ENCODE results near the gene PXK.
"Not testable (repeated sequence)": the region's sequence is repeated elsewhere in the genome, so short reads cannot be mapped to it uniquely, and the experiment has no call there.

Gene PXK

DNA sequence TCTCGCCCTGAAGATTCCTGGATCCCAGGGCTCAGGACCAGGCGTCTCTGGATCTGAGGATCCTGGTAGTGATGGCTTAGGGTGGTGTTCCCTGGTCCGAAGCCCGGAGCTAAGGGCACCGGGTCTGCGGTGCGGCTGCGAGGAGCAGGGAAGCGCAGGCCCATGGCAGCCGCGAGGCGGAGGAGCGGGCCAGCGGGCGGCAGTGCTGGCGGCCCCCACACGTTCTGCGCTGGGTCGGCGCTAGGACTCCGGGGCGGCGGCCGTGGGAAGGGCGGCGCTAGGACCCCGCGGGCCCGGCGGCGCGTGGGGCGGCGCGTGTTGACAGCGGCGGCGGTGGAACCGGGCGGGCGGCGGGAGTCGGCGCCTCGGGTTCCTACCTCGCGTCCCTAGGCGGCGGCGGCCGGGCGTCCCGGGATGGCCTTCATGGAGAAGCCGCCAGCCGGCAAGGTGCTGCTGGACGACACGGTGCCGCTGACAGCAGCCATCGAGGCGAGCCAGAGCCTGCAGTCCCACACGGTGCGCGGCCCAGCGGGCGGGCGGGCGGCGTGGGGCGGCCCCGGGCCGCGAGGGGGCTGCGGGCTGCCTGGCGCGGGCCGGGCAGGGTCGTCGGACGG is at the start of gene PXK:
Gene PXK (plus strand): TSS at position 318 of the 614 bp plus-strand sequence. CDS start 97 bp downstream, at position 415.
- DNase-seq (ENCODE audit: low spot score): peak; percentile 64

DNA sequence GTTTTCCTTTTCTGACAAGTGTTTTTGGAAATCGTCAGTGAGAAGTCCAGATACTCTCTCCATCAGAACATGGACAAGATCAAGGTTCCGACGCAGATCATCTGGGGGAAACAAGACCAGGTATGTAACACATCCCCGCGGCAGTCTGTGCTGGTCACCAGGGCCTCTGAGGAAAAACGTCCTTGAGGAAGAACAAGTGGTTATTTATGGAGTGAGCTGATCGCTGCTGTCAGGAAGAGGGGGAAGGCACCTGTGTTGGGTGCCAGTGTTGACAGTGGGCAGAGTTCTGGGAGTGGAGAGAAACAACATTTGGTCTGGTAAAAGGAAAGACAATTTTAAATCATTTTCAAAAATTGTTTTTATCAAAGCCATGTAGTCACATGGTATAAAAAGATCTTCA is 47.4 kb upstream of the PXK start:
- no peak for DNase-seq (ENCODE audit: low spot score)

GRCh38 chr3:58287354-58287753 is 45.3 kb upstream of the PXK start:
- DNase-seq (ENCODE audit: low spot score): no peak

DNA sequence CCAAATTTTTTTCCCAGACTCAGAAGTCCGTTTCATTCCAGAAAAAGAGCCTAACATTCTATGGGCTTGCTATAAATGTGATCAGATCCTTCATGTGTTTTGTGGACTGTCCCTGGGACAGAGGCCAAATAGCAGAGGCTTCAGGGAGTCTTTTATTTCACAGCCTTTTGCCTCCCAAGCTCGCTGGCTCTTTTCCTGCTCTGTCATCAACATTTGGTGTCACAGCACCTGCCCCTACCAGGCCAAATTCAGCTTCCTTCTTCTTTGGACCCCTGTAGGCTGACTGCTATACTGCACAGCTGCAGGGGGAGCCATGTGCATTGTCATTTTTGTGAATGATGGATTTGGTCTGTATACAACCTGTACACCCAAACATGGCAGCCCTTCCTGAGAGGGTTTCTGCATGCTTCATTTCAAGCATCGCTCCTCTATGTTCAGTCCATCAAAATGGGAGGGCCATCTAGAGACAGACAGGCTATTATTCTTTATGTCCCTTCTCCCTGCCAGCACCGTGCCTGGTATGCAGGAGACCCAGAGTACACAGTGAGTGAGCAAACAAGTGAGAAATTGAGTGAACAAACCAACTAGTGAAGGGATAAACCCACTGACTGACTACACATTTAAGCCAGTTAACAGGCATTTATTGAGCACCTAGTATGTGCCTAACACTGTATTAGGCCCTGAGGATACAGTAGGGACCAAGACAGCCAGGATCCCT is 44.5 kb upstream of the PXK start:
- no peak for DNase-seq (ENCODE audit: low spot score)

DNA sequence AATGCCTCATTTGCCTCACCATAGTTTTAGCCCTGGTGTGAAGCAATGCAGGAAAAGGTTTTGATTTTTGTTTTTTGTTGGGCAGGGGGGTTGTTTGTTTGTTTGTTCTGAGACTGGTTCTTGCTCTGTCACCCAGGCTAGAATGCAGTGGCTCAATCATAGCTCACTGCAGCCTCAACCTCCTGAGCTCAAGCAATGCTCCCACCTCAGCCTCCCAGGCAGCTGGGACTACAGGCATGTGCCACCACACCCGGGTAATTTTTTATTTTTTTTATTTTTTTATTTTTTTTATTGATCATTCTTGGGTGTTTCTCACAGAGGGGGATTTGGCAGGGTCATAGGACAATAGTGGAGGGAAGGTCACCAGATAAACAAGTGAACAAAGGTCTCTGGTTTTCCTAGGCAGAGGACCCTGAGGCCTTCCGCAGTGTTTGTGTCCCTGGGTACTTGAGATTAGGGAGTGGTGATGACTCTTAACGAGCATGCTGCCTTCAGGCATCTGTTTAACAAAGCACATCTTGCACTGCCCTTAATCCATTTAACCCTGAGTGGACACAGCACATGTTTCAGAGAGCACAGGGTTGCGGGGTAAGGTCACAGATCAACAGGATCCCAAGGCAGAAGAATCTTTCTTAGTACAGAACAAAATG is 43.6 kb upstream of the PXK start:
- not testable (repeated sequence) for DNase-seq (ENCODE audit: low spot score)

DNA sequence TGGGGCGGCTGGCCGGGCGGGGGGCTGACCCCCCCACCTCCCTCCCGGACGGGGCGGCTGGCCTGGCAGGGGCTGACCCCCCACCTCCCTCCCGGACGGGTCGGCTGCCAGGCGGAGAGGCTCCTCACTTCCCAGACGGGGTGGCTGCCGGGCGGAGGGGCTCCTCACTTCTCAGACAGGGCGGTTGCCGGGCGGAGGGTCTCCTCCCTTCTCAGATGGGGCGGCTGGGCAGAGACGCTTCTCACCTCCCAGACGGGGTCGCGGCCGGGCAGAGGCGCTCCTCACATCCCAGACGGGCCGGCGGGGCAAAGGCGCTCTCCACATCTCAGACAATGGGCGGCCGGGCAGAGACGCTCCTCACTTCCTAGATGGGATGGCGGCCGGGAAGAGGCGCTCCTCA is 42.2 kb upstream of the PXK start:
- not testable (repeated sequence) for DNase-seq (ENCODE audit: low spot score)

DNA sequence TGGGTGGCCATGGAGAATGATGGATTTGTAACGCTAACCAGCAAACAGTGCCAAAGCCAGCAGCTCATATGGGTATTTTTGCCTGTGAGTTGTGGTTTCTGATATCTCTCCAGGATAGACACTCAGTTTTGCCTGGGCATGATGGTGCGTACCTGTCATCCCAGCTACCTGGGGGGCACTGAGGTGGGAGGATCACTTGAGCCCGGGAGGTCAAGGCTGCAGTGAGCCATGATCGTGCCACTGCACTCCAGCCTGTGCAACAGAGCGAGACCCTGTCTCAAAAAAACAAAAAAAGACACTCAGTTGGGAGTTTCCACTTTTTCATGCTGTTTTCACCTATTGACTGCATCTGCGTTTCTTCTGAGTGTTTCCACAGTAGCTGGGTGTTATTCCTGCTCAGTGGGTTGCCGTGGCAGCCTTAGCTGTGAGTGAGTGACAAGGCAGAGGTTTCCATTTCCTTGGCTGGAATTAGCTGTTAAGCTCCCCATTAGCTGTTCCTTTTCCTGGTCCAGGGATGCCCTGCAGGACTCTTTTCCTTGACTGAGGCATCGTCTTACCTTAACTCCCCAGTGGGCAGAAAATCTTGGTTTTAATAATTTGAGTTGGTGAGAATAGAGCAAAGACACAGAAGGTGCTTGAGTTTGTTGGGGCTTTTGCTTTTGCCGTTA is 40.9 kb upstream of the PXK start:
- no peak for DNase-seq (ENCODE audit: low spot score)

DNA sequence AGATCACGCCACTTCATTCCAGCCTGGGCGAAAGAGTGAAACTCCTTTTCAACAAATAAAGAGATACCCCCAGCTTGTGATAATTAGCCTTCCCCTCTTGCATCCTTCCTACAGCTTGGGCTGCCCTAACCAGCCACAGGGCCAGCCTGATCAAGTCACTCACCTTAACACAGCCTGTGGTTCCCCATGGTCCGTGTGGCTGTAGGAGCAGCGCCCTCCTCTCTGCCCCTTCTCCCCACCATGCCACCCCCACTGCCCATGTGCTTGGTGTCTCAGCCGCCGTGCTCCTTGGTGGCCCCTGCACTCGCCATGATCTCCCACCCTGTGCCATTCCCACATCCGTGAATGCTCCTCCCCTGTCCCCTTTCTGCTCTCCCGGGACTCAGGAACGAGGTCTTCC is 39.8 kb upstream of the PXK start:
- no peak for DNase-seq (ENCODE audit: low spot score)

DNA sequence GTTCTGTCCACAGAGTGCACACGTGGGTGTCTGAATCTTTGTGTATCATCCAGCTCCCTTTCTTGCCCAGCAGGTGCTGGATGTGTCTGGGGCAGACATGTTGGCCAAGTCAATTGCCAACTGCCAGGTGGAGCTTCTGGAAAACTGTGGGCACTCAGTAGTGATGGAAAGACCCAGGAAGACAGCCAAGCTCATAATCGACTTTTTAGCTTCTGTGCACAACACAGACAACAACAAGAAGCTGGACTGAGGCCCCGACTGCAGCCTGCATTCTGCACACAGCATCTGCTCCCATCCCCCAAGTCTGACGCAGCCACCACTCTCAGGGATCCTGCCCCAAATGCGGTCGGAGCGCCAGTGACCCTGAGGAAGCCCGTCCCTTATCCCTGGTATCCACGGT is 39.2 kb upstream of the PXK start:
- DNase-seq (ENCODE audit: low spot score): no peak

- DNase-seq (ENCODE audit: low spot score): no peak
Measured at GRCh38 chr3:58296269-58296668, 36.4 kb upstream of the PXK start.

DNA sequence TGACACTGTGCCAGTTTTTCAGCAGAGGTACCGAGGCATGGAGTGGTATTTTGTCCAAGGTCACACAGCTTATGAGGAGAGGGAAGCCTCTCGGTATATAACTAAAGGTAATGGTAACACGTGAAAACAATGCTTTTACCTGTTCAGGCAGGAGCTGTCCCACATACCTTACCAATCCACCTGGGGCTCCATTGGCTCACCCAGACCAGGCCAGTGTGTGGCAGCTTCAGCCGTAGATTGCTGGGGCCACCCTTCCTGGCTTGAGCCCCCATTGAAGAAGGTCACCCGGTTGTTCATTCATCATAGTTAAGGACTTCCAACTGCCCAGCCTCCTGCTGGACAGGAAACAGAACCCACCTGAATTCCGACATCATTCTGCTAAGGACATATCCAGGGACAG is 35.8 kb upstream of the PXK start:
- DNase-seq (ENCODE audit: low spot score): no peak

DNA sequence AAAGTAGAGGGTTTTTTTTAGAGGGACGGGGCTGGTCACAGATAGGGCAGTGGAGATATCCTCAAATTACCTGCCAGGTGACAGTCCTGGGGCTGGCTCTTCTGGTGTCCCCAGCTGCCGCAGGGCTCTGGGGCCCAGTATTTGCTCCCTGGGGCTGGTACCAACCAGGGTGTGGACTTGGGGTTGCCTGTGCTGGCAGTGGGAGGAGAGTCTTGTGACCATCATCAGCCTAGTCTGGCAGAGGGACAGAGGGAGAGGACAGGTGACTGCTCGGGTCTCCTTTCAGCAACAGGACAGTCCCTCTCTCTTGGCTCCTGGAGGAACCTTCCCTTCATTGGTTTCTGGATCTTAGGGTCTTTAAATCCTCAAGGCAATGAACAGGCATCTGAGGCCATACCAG is 34.5 kb upstream of the PXK start:
- DNase-seq (ENCODE audit: low spot score): no peak

GRCh38 chr3:58299075-58299474 is 33.6 kb upstream of the PXK start:
- DNase-seq (ENCODE audit: low spot score): no peak

- peak; percentile 67 for DNase-seq (ENCODE audit: low spot score)
Measured at GRCh38 chr3:58299839-58300516, 32.7 kb upstream of the PXK start.

GRCh38 chr3:58305882-58306711 is 26.6 kb upstream of the PXK start, which contains the start of the genes HTD2 and RPP14:
TSS of gene HTD2 (plus strand) at chr3:58306520. CDS start at chr3:58317614, 11,094 bp downstream.
TSS of gene RPP14 (plus strand) at chr3:58306245. CDS start at chr3:58310330, 4,085 bp downstream.
- peak; percentile 92 for DNase-seq (ENCODE audit: low spot score)

GRCh38 chr3:58307639-58308215 is 25.0 kb upstream of the PXK start:
- DNase-seq (ENCODE audit: low spot score): peak; percentile 63

GRCh38 chr3:58308728-58309127 is 24.0 kb upstream of the PXK start:
- no peak for DNase-seq (ENCODE audit: low spot score)

GRCh38 chr3:58317811-58318210 is 14.9 kb upstream of the PXK start:
- DNase-seq (ENCODE audit: low spot score): no peak

DNA sequence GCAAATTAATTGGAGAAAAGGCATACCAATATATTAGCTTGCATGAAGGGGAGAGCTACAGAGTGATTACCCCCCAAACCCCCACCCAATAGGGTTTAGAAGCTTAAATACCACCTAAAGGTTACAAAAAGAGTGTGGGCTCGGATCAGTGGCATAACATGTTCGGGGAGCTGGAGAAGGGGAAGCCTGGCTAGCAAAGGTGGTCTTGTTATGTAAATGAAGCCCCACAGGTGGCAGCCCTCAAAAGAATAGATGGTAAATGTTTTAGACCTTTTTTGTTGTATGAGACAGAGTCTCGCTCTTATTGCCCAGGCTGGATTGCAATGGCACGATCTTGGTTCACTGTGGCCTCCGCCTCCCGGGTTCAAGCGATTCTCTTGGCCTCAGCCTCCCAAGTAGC is 10.9 kb upstream of the PXK start:
- DNase-seq (ENCODE audit: low spot score): no peak

GRCh38 chr3:58322793-58323192 is 9.9 kb upstream of the PXK start:
- DNase-seq (ENCODE audit: low spot score): no peak

All from kidney capillary endothelial cell (primary cell).